HepG2 (cell line): ENCODE results near the gene PLSCR5. TPM values are rescaled to one million over a fixed set of nuclear protein-coding genes. Genes with fewer than 3 reads are reported as not detected.

Source experiments
- AGO2 ChIP-seq: fragments of 200-400 bp; formaldehyde crosslinking; optimal IDR thresholded peaks from 2 replicates; pipeline ENCODE3; 2017; ENCODE audit warnings: mild to moderate bottlenecking, low read depth, low read length, moderate library complexity
- BRCA1 ChIP-seq: sonication (generic); formaldehyde crosslinking; IDR thresholded peaks from 2 replicates; pipeline ENCODE4 v1.4.0; 2020; ENCODE audit warnings: missing genetic modification reagents
- KDM2A ChIP-seq: sonication (generic); formaldehyde crosslinking; IDR thresholded peaks from 2 replicates; pipeline ENCODE4 v1.4.0; 2020; ENCODE audit warnings: low read depth, missing genetic modification reagents, borderline replicate concordance
- KMT2A ChIP-seq: sonication (generic); formaldehyde crosslinking; IDR thresholded peaks from 2 replicates; pipeline ENCODE4 v1.4.0; 2020; ENCODE audit warnings: missing genetic modification reagents
- LCORL ChIP-seq, 2 experiments: fragments of 450-650 bp in 1 of 2; sonication (generic) in 1 of 2; formaldehyde crosslinking in 1 of 2; IDR thresholded peaks; 2 replicates each; pipeline versions ENCODE4 v1.5.0 to v1.6.1; 2017 to 2020; ENCODE audit warnings: antibody characterized with exemption in 1 of 2, missing genetic modification reagents in 1 of 2
- MAFK ChIP-seq, 2 experiments: IDR thresholded peaks in 1 of 2; conservative IDR thresholded peaks in 1 of 2; 2 replicates each; pipeline ENCODE4 v1.6.1; 2011; ENCODE audit warnings: improper control_type of control experiment in 2 of 2, low read length in 2 of 2
- SYNCRIP ChIP-seq: fragments of 200-400 bp; formaldehyde crosslinking; IDR thresholded peaks from 2 replicates; pipeline ENCODE4 v1.6.1; 2018; ENCODE audit warnings: mild to moderate bottlenecking, low read depth, low read length; ENCODE audit not compliant: insufficient read depth
- THAP11 ChIP-seq: IDR thresholded peaks from 2 replicates; pipeline ENCODE4 v1.6.1; 2016; ENCODE audit warnings: missing biosample characterization, missing genetic modification reagents
- XRCC5 ChIP-seq: fragments of 200-400 bp; formaldehyde crosslinking; optimal IDR thresholded peaks from 2 replicates; pipeline ENCODE3; 2017; ENCODE audit warnings: mild to moderate bottlenecking, low read length
- ZBTB38 ChIP-seq: sonication (generic); formaldehyde crosslinking; IDR thresholded peaks from 2 replicates; pipeline ENCODE4 v1.5.1; 2020; ENCODE audit warnings: mild to moderate bottlenecking, missing genetic modification reagents
- ZC3H13 ChIP-seq: sonication (generic); formaldehyde crosslinking; IDR thresholded peaks from 2 replicates; pipeline ENCODE4 v1.8.1; 2023; ENCODE audit warnings: mild to moderate bottlenecking, missing genetic modification reagents, moderate library complexity
- ZNF235 ChIP-seq: sonication (generic); formaldehyde crosslinking; IDR thresholded peaks from 2 replicates; pipeline ENCODE4 v1.8.1; 2023; ENCODE audit warnings: mild to moderate bottlenecking, missing genetic modification reagents, borderline replicate concordance
- ZNF768 ChIP-seq: sonication (generic); formaldehyde crosslinking; IDR thresholded peaks from 2 replicates; pipeline ENCODE4 v1.4.0; 2020; ENCODE audit warnings: missing genetic modification reagents
- ZNF775 ChIP-seq: sonication (generic); formaldehyde crosslinking; IDR thresholded peaks from 2 replicates; pipeline ENCODE4 v1.4.0; 2020; ENCODE audit warnings: missing genetic modification reagents, mild to moderate bottlenecking, moderate library complexity, borderline replicate concordance
- ZSCAN9 ChIP-seq: IDR thresholded peaks from 2 replicates; pipeline ENCODE4 v1.6.1; 2016; ENCODE audit warnings: borderline replicate concordance
- polyA plus RNA-seq, 8 experiments: library from polyadenylated mRNA; depleted of rRNA in 3 of 8; stranded (reverse) in 7 of 8; unstranded in 1 of 8; fragments of >200 nt; fragmentation: Illumina TruSeq in 4 of 8; extraction: Trizol in 4 of 8; gene quantifications; 2 replicates each; pipeline versions ENCODE4 v1.2.1 to v1.2.3, GENCODE V29; 2011 to 2016; ENCODE audit warnings: low read depth in 4 of 8, missing spikeins in 1 of 8, mixed read lengths in 1 of 8; ENCODE audit not compliant: insufficient read depth in 1 of 8
- total RNA-seq, 5 experiments: library from RNA; depleted of rRNA; stranded (reverse); fragments of >200 nt; fragmentation: Illumina TruSeq; extraction: Trizol; gene quantifications; 2 replicates each; pipeline ENCODE4 v1.2.3, GENCODE V29; 2016; ENCODE audit warnings: low read depth in 1 of 5
- TF ChIP-seq, protein P1 (sequence below): sonication (generic); formaldehyde crosslinking; IDR thresholded peaks from 2 replicates; pipeline ENCODE4 v1.5.0; 2020; ENCODE audit warnings: mild to moderate bottlenecking, missing genetic modification reagents, borderline replicate concordance
- TF ChIP-seq, protein P2 (sequence below): sonication (generic); formaldehyde crosslinking; IDR thresholded peaks from 2 replicates; pipeline ENCODE4 v1.8.0; 2022; ENCODE audit warnings: missing genetic modification reagents, mild to moderate bottlenecking, inconsistent platforms, borderline replicate concordance
- TF ChIP-seq, protein P3 (sequence below): sonication (generic); formaldehyde crosslinking; IDR thresholded peaks from 2 replicates; pipeline ENCODE4 v1.9.0; 2021; ENCODE audit warnings: missing genetic modification reagents, mild to moderate bottlenecking, borderline replicate concordance
- TF ChIP-seq, protein P4 (sequence below): sonication (generic); formaldehyde crosslinking; IDR thresholded peaks from 2 replicates; pipeline ENCODE4 v1.5.1; 2020; ENCODE audit warnings: mild to moderate bottlenecking, missing genetic modification reagents
- TF ChIP-seq, protein P5 (sequence below): IDR thresholded peaks from 2 replicates; pipeline ENCODE4 v1.6.1; 2018; ENCODE audit warnings: missing genetic modification reagents

The PLSCR5 gene
- total and polyA plus RNA-seq, 2 of the 13 experiments (the other 11 are each of a cell fraction or from before 2014, with no cell fraction given): 0.50 TPM; not detected in 1

DNA sequence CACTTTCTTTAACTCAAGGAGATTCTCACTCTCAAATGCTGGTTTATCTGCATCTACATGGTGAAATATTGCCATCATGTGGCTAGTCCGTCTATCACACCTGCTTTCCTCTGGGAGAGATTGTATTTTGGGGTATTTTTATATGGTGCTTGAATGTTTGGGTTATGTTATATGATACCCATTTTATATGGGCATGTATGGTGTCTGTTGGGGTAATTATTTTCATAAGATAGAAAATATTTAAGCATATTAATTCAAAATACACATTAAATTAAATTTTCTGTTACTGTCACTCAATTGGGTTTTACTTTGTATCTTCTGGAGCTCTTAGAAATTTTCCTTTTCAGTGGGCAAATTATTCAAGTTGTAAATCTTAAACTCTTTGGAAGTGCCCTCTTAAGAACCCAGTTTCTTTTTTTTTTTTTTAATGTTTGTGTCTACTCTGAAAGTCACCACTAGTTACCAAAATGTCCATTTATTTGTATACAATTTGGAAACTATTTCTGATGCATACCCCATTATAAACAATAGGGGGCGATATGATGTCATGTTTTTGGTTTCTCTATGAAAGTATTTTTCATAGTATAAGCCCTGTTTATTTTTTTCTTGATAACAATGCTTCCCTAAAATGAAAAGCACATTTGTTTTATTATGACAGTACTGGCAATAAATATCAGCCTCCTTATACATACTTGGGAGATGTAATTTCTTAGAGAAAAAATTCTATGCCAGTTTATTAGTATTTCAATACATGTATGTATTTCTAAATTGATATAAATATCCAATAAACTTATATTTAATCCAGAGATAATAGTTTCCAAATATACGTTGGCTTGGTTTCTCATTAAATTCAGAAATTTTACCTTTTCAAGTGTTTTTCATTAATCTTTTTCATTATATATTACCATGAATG is 36.1 kb upstream of the PLSCR5 start (continued):
- TF ChIP-seq LCORL (IDR thresholded peaks at IDR 0.05) (no peak), LCORL (CRISPR knock-in tag; IDR thresholded peaks at IDR 0.05) (no peak), ZNF768 (no peak), BRCA1 (CRISPR knock-in tag) (no peak), KDM2A (CRISPR knock-in tag) (no peak), THAP11 (peak; percentile 23; the same call in 1 of the 2 replicates), SYNCRIP (no peak), ZNF235 (CRISPR knock-in tag) (no peak), ZNF775 (CRISPR knock-in tag) (no peak), ZSCAN9 (CRISPR knock-in tag) (no peak), MAFK (conservative IDR thresholded peaks at IDR 0.05 in 1 of 2, IDR thresholded peaks at IDR 0.05 in 1 of 2; ENCODE audit: low read length in 2 of 2) (no peak), XRCC5 (no peak), AGO2 (no peak), ZBTB38 (CRISPR knock-in tag) (no peak), KMT2A (CRISPR knock-in tag) (no peak), ZC3H13 (no peak)
- TF ChIP-seq, protein P1, sequence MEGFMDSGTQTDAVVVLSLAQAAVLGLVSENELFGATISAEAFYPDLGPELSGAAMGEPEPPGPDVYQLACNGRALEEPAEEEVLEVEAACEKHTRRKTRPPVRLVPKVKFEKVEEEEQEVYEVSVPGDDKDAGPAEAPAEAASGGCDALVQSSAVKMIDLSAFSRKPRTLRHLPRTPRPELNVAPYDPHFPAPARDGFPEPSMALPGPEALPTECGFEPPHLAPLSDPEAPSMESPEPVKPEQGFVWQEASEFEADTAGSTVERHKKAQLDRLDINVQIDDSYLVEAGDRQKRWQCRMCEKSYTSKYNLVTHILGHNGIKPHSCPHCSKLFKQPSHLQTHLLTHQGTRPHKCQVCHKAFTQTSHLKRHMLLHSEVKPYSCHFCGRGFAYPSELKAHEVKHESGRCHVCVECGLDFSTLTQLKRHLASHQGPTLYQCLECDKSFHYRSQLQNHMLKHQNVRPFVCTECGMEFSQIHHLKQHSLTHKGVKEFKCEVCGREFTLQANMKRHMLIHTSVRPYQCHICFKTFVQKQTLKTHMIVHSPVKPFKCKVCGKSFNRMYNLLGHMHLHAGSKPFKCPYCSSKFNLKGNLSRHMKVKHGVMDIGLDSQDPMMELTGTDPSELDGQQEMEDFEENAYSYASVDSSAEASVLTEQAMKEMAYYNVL (CRISPR knock-in tag): no peak
- TF ChIP-seq, protein P2, sequence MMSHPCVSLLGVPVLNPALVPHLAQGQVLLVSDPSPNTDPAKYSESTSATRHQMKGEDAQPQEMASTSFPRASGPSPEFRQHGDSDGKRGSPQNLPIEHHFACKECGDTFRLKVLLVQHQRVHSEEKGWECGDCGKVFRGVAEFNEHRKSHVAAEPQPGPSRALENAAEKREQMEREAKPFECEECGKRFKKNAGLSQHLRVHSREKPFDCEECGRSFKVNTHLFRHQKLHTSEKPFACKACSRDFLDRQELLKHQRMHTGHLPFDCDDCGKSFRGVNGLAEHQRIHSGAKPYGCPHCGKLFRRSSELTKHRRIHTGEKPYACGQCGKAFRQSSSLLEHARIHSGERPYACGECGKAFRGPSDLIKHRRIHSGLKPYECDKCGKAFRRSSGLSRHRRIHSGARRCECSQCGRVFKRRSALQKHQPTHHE: no peak
- TF ChIP-seq, protein P3, sequence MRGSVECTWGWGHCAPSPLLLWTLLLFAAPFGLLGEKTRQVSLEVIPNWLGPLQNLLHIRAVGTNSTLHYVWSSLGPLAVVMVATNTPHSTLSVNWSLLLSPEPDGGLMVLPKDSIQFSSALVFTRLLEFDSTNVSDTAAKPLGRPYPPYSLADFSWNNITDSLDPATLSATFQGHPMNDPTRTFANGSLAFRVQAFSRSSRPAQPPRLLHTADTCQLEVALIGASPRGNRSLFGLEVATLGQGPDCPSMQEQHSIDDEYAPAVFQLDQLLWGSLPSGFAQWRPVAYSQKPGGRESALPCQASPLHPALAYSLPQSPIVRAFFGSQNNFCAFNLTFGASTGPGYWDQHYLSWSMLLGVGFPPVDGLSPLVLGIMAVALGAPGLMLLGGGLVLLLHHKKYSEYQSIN (CRISPR knock-in tag): no peak
- TF ChIP-seq, protein P4, sequence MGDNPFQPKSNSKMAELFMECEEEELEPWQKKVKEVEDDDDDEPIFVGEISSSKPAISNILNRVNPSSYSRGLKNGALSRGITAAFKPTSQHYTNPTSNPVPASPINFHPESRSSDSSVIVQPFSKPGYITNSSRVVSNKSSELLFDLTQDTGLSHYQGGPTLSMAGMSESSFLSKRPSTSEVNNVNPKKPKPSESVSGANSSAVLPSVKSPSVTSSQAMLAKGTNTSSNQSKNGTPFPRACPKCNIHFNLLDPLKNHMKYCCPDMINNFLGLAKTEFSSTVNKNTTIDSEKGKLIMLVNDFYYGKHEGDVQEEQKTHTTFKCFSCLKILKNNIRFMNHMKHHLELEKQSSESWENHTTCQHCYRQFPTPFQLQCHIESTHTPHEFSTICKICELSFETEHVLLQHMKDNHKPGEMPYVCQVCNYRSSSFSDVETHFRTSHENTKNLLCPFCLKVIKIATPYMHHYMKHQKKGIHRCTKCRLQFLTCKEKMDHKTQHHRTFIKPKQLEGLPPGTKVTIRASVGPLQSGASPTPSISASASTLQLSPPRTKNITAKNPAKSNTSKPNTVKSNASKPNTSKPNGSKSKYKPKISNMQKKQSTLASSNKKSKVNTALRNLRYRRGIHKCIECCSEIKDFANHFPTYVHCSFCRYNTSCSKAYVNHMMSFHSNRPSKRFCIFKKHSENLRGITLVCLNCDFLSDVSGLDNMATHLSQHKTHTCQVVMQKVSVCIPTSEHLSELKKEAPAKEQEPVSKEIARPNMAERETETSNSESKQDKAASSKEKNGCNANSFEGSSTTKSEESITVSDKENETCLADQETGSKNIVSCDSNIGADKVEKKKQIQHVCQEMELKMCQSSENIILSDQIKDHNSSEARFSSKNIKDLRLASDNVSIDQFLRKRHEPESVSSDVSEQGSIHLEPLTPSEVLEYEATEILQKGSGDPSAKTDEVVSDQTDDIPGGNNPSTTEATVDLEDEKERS: no peak
- TF ChIP-seq, protein P5, sequence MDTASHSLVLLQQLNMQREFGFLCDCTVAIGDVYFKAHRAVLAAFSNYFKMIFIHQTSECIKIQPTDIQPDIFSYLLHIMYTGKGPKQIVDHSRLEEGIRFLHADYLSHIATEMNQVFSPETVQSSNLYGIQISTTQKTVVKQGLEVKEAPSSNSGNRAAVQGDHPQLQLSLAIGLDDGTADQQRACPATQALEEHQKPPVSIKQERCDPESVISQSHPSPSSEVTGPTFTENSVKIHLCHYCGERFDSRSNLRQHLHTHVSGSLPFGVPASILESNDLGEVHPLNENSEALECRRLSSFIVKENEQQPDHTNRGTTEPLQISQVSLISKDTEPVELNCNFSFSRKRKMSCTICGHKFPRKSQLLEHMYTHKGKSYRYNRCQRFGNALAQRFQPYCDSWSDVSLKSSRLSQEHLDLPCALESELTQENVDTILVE (CRISPR knock-in tag): no peak
